GM12878 (cell line): ENCODE data around the gene SPATA3. TPM values are rescaled to one million over a fixed set of nuclear protein-coding genes. Genes with fewer than 3 reads are reported as not detected.

Experiments
- ATF3 ChIP-seq: IDR thresholded peaks from 2 replicates; pipeline ENCODE4 v1.6.1; 2011; ENCODE audit warnings: low read depth, mild to moderate bottlenecking, low read length, moderate library complexity, borderline replicate concordance; ENCODE audit errors: extremely low read depth
- BCL3 ChIP-seq: IDR thresholded peaks from 2 replicates; pipeline ENCODE4 v1.6.1; 2011; ENCODE audit warnings: borderline replicate concordance, low read depth, mild to moderate bottlenecking, moderate library complexity, low read length; ENCODE audit not compliant: insufficient read depth, poor library complexity, severe bottlenecking
- BHLHE40 ChIP-seq, 2 experiments: fragments of 450-650 bp in 1 of 2; IDR thresholded peaks; 2 replicates each; pipeline ENCODE4 v1.6.1; 2011 to 2017; ENCODE audit warnings: low read depth in 2 of 2, borderline replicate concordance in 1 of 2, improper control_type of control experiment in 1 of 2, low read length in 1 of 2, mild to moderate bottlenecking in 1 of 2
- CBFB ChIP-seq: IDR thresholded peaks from 2 replicates; pipeline ENCODE4 v1.6.1; 2016; ENCODE audit warnings: antibody characterized with exemption, low read depth
- CTCF ChIP-seq, 3 experiments: IDR thresholded peaks in 2 of 3; conservative IDR thresholded peaks in 1 of 3; 2 replicates each; pipeline ENCODE4 v1.5.1; 2011; ENCODE audit warnings: low read depth in 3 of 3, low read length in 3 of 3, mild to moderate bottlenecking in 3 of 3, control low read depth in 2 of 3, moderate library complexity in 2 of 3, inconsistent platforms in 1 of 3, mixed read lengths in 1 of 3; ENCODE audit not compliant: control insufficient read depth in 2 of 3, insufficient read depth in 1 of 3; ENCODE audit errors: extremely low read depth in 1 of 3
- EED ChIP-seq: sonication (generic); IDR thresholded peaks from 2 replicates; pipeline ENCODE4 v1.6.1; 2016; ENCODE audit warnings: antibody characterized with exemption, low read depth
- ELK1 ChIP-seq: IDR thresholded peaks from 2 replicates; pipeline ENCODE4 v1.6.1; 2012; ENCODE audit warnings: low read depth, low read length, improper control_type of control experiment
- EZH2 ChIP-seq: IDR thresholded peaks from 2 replicates; pipeline ENCODE4 v1.6.1; 2012; ENCODE audit warnings: low read depth, mild to moderate bottlenecking, control low read depth, inconsistent platforms, low read length, borderline replicate concordance; ENCODE audit not compliant: control insufficient read depth
- GABPA ChIP-seq: IDR thresholded peaks from 2 replicates; pipeline ENCODE4 v1.6.1; 2014; ENCODE audit warnings: antibody characterized with exemption, low read depth, mild to moderate bottlenecking, inconsistent platforms
- HDGF ChIP-seq: fragments of 450-650 bp; IDR thresholded peaks from 2 replicates; pipeline ENCODE4 v1.6.1; 2016; ENCODE audit warnings: antibody characterized with exemption
- IKZF1 ChIP-seq: fragments of 450-650 bp; conservative IDR thresholded peaks from 2 replicates; pipeline ENCODE4 v1.6.1; 2017; ENCODE audit warnings: antibody characterized with exemption, mild to moderate bottlenecking
- IKZF2 ChIP-seq, 2 experiments: fragments of 450-650 bp; IDR thresholded peaks; 2 replicates each; pipeline ENCODE4 v1.6.1; 2017; ENCODE audit warnings: mild to moderate bottlenecking in 2 of 2, moderate library complexity in 2 of 2
- MEF2B ChIP-seq: fragments of 450-650 bp; IDR thresholded peaks from 2 replicates; pipeline ENCODE4 v1.6.1; 2018; ENCODE audit warnings: mild to moderate bottlenecking, moderate library complexity; ENCODE audit not compliant: partially characterized antibody, poor library complexity, severe bottlenecking
- MXI1 ChIP-seq: fragments of 150-350 bp; IDR thresholded peaks from 2 replicates; pipeline ENCODE4 v1.6.1; 2011; ENCODE audit warnings: low read depth, mild to moderate bottlenecking, inconsistent platforms, low read length, improper control_type of control experiment
- MYC ChIP-seq: IDR thresholded peaks from 2 replicates; pipeline ENCODE4 v1.6.1; 2011; ENCODE audit warnings: mild to moderate bottlenecking, low read length, moderate library complexity, inconsistent platforms; ENCODE audit not compliant: insufficient read depth, insufficient replicate concordance, insufficient read length, severe bottlenecking
- POLR2A ChIP-seq: IDR thresholded peaks from 2 replicates; pipeline ENCODE4 v1.6.1; 2011; ENCODE audit warnings: low read depth, mild to moderate bottlenecking, low read length
- POU2F2 ChIP-seq: IDR thresholded peaks from 3 replicates; pipeline ENCODE4 v1.6.1; 2011; ENCODE audit warnings: low read depth, mild to moderate bottlenecking, low read length, borderline replicate concordance
- RB1 ChIP-seq: fragments of 450-650 bp; formaldehyde crosslinking; IDR thresholded peaks from 2 replicates; pipeline ENCODE4 v1.6.1; 2017; ENCODE audit warnings: mild to moderate bottlenecking, borderline replicate concordance
- SMARCA5 ChIP-seq: fragments of 450-650 bp; IDR thresholded peaks from 2 replicates; pipeline ENCODE4 v1.6.1; 2017; ENCODE audit warnings: mild to moderate bottlenecking
- SPI1 ChIP-seq: IDR thresholded peaks from 2 replicates; pipeline ENCODE4 v1.6.1; 2011; ENCODE audit warnings: low read depth, mild to moderate bottlenecking, low read length, moderate library complexity, borderline replicate concordance; ENCODE audit not compliant: insufficient read depth
- SUPT20H ChIP-seq: IDR thresholded peaks from 2 replicates; pipeline ENCODE4 v1.6.1; 2011; ENCODE audit warnings: low read depth, mild to moderate bottlenecking, low read length, moderate library complexity, borderline replicate concordance; ENCODE audit not compliant: control insufficient read depth
- TCF7 ChIP-seq: IDR thresholded peaks from 2 replicates; pipeline ENCODE4 v1.6.1; 2014; ENCODE audit warnings: antibody characterized with exemption, borderline replicate concordance
- YY1 ChIP-seq: IDR thresholded peaks from 2 replicates; pipeline ENCODE4 v1.6.1; 2011; ENCODE audit warnings: low read depth, mild to moderate bottlenecking, low read length
- polyA plus RNA-seq, 11 experiments: library from polyadenylated mRNA; depleted of rRNA in 4 of 11; unstranded in 6 of 11; stranded (reverse) in 5 of 11; fragments of >200 nt; fragmentation: Nextera tagmentation in 4 of 11; fragmentation: Illumina TruSeq in 1 of 11; extraction: Ambion mirVana in 4 of 11; extraction: Trizol in 1 of 11; gene quantifications; 1 replicate in 1 of 11; 2 replicates in 10 of 11; pipeline versions ENCODE4 v1.2.1 to v1.2.3, GENCODE V29; 2011 to 2016; ENCODE audit warnings: inconsistent platforms in 2 of 11, missing spikeins in 2 of 11, low read depth in 1 of 11
- total RNA-seq, 4 experiments: library from RNA; depleted of rRNA in 3 of 4; stranded (reverse); fragments of >200 nt in 3 of 4; fragmentation: Illumina TruSeq in 1 of 4; extraction: Trizol in 1 of 4; gene quantifications; 2 replicates each; pipeline versions ENCODE4 v1.2.1 to v1.2.3, GENCODE V29; 2013 to 2021

SPATA3 gene
- total and polyA plus RNA-seq, 10 of the 15 experiments (the other 5 are each of a cell fraction or from before 2014, with no cell fraction given), result not detected

- TF ChIP-seq MYC, result no peak
- peak; percentile 78 for TF ChIP-seq YY1
- no peak for TF ChIP-seq TCF7
- TF ChIP-seq MXI1, result peak; percentile 64
- no peak for TF ChIP-seq EZH2
- peak; percentile 25 to 48; a peak in 2 of 4 replicates for TF ChIP-seq IKZF2 (IDR thresholded peaks at IDR 0.05)
- TF ChIP-seq EED, result 0 out of 2 replicates have a peak, but pooled peaks have one; percentile 45
- TF ChIP-seq POLR2A, result peak; percentile 46; the same call in 1 of the 2 replicates
- peak; percentile 88; the same call in 1 of the 2 replicates for TF ChIP-seq SMARCA5
- TF ChIP-seq BCL3, result no peak
- no peak for TF ChIP-seq HDGF
- no peak for TF ChIP-seq ATF3
- no peak for TF ChIP-seq MEF2B
- TF ChIP-seq ELK1, result 0 out of 2 replicates have a peak, but pooled peaks have one; percentile 35
- TF ChIP-seq CTCF (IDR thresholded peaks at IDR 0.05 in 2 of 3, conservative IDR thresholded peaks at IDR 0.05 in 1 of 3; ENCODE audit: control insufficient read depth in 2 of 3, extremely low read depth in 1 of 3, insufficient read depth in 1 of 3, low read depth in 3 of 3, low read length in 3 of 3), result peak; percentile 93 to 97 (median 95)
- peak; percentile 77 for TF ChIP-seq IKZF1
- TF ChIP-seq BHLHE40 (IDR thresholded peaks at IDR 0.05; ENCODE audit: borderline replicate concordance in 1 of 2, low read depth in 2 of 2, low read length in 1 of 2), result 0 out of 4 replicates have a peak, but pooled peaks of 1 of the 2 experiments have one; percentile 17
- TF ChIP-seq CBFB, result peak; percentile 55; the same call in 1 of the 2 replicates
- TF ChIP-seq RB1, result peak; percentile 87; the same call in 1 of the 2 replicates
- TF ChIP-seq SUPT20H, result no peak
- 0 out of 2 replicates have a peak, but pooled peaks have one; percentile 39 for TF ChIP-seq GABPA
- TF ChIP-seq SPI1, result no peak
- 0 out of 3 replicates have a peak, but pooled peaks have one; percentile 5 for TF ChIP-seq POU2F2
- TF ChIP-seq, all 136 proteins: peak for 26
These were observed 56.9 kb downstream of the SPATA3 start (continued) for GRCh38 chr2:231052494-231053451.
